NCI-H146 (cell line): ENCODE data around the gene LSM2.
A peak's percentile ranks its signal among the peaks of the same experiment; 100 is the strongest.
"Not testable (repeated sequence)": the region's sequence is repeated elsewhere in the genome, so short reads cannot be mapped to it uniquely, and the experiment has no call there.

Experiments used
- DNase-seq: peaks from one replicate; lab custom pipeline; 2025; lab: John Stamatoyannopoulos, UW

LSM2 gene

DNA sequence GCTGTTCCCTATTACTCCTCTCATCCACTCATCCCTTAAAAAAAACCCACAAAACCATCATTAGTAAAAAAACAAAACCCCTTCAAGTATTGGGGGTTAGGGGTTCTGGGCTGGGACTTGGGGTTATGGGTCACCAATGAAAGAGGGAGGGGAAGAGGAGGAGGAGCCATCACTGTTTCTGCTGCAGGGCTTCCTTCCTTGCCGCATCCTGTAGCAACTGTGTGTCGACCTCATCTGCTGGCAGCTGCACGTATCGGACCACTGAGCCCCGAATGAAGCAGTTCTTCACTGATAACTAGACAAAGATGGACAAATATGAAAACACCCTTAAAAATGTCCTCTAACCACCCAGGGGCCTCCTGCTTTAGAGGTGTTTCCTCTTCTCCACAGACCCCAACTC, 9.2 kb downstream of the LSM2 start:
- DNase-seq, result no peak

DNA sequence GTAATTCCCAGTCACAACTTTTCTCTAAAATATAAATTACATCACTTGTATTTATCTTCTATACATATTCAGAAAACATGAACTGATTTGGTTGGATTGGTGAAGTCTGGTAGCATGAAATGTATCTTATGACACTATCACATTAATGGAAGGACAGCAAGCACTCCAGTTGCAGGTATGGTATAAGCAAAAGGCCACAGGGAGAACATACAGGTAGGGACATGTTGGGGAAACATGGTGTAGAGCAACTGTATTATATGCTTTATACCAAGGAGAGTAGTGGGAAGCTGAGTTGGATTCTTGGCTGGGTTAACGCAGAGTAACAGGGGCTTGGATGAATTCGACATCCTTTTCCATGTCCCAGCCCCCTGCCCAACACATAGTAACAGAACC, 9.8 kb downstream of the LSM2 start:
- no peak for DNase-seq

DNA sequence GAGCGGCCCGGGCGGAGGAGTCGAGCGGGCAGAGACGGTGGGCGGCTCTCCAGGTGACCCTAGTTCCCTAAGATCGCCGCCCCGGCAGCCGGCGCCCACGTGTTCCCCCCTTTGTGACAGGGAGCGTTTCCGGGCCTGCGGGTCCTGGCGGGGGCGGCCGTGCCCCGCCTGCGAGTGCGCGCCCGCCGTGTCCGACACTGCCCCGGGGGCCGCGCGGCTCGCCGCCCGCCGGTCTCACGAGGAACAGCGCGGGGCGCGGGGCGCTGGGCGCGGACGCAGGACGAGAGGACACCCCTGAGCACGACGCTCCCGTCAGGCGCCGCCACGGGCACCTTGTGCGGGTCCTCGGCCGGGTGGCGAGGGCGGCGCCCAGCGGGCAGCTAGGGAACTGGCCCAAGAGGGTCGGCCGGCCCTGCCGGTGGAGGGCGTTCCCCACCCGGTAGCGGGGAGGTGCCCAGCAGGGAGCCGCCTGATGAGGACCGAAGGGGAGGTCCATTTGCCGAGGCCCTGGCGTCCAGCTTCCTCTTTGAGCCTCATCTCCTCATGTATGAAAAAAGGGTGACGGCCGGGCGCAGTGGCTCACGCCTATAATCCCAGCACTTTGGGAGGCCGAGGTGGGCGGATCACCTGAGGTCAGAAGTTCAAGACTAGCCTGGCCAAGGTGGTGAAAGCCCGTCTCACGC, 11.0 kb downstream of the LSM2 start, which contains the start of gene VARS1:
VARS1 (minus strand) TSS at position 137 of the 683 bp plus-strand sequence. CDS start 535 bp downstream, outside the sequence.
- peak; percentile 93 for DNase-seq

DNA sequence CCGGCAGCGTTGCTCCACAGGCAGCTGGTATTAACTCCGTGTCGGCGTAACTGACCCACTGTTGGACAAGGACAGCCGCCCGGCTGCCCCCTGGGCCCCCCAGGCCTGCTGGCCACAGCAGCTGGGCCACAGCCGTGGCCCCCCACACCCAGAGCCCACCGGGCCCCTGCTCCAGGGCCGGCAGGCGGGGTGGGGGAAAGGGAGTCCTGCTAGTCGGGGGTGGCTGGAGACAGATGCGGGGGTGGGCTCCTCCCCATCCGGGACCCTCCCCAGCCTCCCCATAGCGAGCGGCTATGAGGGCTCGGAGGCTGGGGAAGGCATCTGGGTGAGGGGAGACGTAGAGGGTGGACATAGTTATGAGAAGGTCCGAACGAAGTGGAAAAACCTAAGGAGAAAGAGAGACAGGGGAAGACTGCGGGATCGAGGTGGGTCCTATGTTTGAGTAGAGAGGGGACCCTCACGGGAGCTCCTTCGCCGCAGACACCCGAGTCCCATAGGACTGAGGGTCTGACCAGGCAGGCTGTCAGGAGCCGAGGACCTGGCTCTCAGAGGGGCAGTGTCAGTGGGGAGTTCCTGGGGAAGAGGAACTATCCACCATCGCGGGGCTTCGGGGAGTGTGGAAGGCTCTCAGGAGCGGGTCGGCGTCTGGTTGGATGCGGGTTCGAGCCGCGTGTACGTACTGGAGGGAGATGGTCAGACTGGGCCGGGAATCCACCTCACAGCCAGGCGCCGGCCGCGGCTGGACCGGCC, 11.7 kb downstream of the LSM2 start:
- peak; percentile 56 for DNase-seq

DNA sequence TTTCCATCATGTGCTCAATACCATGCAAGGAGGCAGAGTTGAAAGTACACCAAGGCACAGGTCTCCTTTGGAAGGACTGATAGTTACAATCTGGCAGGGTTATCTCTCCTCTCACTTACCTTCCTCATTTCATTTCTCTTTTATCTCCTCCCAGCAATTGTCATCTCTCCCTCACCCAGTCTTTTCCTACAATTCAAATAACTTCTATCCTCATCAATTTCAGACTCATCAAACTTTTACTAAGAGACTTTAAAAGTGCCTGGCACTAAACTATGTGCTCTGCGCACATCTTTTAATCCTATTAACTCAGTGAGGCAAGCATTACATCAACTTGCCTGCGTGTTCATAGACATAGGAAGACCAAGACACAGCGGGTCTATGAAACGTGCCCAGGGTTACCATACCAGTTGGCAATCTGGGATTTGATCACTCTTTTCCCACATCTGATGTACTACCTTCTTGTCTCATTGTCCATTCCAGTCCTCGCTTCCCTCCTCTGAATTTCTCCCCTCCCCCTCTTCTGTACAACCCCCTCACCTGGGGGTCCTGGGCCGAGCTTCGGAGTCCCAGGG, 12.4 kb downstream of the LSM2 start:
- no peak for DNase-seq

DNA sequence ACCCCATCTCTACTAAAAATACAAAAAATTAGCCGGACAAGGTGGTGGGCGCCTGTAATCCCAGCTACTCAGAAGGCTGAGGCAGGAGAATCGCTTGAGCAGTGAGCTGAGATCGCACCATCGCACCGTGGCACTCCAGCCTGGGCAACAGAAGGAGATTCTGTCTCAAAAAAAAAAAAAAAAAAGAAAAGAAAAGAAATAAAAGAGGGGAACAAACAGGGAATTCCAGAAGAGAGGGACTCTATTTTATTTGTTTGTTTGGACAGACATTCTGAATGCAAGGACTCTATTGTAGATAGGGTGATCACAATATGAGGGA, 12.9 kb downstream of the LSM2 start:
- not testable (repeated sequence) for DNase-seq

DNA sequence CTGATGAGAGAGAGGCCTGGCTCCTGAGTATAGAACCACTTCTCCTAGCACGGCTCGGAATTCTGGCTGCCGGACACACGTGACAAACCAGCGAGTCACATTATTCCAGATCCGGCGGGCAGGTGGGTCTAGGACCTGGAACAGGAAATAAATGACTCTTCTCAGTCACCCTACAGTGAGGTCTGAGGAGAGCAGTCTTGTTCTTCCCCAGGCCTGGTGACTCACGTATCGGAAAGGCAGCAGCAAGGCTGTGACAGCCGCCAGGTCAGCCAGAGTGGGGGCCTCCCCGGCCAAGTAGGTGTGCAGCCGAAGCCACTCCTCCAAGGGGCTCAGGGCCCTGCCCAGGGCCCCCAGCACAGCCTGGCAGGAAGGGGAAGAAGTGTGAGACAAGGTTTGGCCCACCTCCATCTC, 14.0 kb downstream of the LSM2 start:
- DNase-seq, result no peak

DNA sequence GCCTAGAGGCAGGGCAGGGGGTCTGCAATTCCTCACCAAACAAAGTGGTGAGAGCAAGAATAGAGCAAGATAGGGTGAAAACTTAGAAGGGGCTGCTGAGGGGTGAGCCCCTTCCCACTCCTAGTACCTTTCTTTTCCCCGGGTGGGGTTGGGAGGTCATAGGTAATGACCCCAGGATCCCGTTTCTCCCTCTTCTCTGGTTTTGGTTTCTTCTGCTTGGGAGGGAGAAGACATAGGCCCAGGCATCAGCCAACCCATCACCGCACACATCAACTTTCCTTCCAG, 14.7 kb downstream of the LSM2 start:
- DNase-seq, result no peak

DNA sequence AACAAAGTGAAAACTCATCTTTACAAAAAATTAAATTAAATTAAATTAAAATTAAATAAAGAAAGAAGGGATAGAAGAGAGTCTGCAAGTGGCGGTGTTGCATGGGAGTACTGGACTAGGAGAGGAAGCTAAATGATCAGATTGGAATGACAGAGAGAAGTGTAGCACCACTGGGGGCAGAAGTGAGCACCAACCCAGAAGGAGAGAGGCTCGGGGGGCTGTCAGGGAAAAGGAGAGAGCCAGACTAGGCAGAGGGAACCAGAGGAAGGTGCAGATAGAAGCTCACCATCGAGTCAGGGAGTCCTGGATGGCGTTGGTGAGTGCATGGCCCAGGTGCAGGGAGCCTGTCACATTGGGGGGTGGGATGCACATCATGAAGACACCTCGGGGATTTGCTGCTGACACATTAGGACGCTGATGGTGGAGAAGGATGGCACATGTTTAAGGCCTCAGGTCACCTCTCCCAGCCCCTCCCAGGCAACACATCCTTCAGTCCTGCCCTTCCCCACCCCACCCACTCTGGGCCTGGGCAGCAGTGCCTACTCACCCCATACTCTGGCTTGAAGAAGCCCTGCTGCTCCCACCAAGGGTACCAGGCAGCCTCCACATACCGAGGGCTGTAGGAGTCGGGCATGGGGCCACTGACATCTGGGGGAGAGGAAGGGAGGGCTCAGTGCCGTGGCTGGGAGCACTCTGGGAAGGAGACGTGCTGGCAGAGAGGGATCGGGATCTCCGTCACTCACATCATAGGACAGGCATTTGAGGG, 15.3 kb downstream of the LSM2 start:
- DNase-seq, result peak; percentile 27

DNA sequence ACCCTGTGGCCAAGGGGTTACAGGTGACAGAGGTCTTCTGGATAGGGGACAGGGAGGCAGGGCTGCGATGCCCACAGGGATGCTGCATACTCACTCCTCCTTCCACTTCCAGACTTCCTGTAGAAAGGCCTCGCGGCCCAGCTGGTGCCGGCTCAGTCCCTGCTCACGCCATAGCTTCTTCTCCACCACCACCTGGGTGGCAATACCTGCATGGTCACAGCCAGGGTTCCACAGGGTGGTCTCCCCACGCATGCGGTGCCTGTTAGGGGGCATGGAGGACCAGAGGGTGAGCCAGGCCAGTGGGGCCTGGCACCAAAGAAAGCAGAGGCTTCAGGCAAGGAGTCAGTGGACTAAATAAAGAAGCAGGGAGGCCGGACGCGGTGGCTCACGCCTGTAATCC, 21.3 kb downstream of the LSM2 start:
- DNase-seq, result no peak

DNA sequence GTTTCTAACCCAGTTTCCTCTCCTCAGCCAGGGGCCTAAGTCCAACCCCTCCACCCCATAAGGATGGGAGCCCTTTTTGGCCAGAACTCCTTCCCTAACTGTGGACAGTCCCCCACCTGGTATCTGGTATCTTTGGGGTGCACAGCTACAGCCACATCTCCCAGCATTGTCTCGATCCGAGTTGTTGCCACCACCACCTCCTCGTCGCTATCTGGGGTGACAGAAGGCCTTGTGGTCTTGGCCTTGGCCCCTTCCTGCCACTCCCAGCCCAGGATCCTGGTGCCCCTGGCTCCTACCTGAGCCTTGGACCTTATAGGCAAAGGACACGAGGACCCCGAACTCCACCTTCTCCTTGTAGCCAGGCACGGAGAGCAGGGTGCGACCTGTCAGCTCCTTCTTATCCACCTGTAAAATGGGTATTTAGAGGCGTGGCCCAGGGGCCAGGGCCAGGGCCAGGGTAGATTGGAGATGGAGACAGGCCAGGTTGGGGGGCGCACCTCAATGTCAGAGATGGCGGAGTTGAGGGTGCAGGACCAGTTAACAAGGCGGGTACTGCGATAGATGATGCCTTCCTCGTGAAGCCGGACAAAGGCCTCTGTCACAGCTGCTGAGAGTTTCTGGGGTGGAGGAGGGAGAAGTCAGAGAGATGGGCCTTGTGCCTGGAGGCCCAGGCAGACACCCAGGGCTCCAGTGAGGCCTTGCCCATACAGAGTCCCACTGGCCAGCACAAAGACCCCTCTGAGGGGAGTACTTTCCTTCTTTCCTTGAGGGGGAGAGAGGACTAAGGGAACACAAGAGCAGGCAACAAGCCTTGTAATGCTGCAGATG, 22.5 kb downstream of the LSM2 start:
- DNase-seq, result no peak

DNA sequence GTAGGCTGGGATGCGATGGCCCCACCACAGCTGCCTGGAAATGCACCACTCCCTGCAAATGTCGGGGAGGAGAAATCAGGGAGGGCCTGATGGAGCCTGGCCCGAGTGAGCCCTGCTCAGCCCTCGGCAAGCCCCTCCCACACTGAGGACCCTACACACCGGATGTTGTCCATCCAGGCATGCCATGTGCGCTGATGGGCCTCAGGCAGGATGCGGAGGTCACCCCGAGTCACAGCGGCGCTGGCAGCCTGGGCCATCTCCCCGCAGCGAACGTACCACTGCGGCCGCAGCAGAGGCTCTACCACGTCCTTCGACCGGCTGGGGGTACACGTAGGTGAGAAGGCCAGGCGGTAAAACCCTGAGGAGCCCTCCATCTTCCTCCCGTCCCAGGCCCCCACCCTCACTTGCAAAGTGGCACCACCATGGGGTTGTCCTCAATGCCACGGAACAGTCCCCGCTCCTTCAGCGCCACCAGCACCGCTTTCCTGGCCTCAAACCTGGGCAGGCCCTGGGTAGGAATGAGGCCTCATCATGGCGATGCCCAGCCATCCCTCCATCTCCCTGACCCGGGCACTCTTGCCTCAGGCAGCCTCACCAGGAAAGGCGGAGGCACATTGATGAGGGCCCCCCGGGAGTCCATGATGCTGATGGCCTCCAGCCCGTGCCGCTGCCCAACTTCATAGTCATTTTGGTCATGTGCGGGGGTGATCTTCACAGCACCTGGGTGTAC, 24.5 kb downstream of the LSM2 start:
- no peak for DNase-seq

DNA sequence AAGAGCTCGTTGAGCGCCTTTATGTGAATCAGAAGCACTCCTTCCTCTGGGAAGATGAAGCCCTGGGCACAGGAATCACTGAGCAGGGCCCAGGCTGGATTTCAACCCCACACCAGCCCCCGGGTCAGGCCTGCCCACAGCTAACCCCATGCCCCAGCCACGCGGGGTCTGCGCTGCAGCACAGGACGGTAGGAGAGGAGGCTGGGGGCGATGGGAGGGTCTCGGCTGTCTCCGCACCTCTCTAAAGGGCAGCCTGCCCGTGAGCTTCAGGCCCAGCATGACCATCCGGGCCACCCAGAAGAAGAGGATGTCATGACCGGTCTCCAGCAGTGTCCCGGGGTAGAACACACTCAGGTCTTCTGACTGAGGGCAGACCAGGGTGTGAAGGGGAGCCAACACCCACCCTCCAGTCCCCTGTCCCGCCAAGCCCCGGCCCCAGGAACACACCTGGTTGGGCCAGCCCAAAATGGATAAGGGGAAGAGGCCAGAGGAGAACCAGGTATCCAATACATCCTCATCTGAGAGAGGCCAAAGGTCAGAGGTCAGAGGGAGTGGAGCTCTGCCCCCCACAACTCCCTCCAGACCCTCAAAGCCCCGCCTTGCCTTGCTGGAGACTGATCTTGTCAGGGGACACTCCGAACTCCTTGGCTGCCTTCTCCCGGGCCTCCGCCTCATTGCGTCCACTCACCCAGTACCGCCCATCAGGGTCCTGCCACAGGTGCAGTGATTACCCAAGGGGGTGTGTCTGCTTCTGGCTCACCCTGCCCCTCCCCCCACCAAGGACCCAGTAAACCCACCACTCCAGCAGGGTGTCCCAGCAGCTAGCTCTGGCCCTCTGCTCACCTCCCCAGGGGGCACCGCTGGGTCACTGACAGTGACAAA, 25.3 kb downstream of the LSM2 start:
- no peak for DNase-seq

DNA sequence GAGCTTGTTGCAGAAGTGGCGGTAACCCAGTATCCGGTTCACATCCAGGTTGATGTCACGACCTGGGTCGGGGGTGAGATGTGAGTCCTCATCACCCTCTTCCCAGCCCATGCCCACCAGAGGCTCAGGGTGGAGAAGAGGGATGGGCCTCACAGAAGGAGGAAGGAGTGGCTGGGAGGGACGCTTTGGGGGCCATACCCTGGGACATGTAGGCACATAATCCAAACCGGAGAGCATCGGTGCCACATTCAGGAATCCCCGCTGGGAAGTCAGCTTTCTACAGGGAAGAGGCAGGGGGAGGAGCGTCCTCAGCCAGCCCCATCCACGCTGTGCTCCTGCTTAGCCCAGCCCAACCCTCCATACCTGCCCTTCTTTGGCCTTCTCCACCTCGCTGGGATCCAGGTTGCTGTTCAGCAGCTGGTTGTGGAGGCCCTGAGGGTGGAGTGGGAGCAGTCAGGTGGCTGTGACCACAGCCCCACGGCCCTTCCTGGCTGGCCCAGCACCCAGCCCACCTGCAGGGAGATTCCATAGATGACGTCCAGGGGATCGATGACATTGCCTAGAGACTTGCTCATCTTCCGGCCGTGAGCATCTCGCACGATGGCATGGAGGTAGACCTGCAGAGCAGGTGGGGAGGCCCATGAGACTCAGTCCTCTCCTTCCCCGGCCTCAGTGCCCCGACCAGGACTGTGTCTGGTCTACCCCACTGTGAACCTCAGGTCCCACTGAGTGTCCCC, 26.1 kb downstream of the LSM2 start:
- no peak for DNase-seq

DNA sequence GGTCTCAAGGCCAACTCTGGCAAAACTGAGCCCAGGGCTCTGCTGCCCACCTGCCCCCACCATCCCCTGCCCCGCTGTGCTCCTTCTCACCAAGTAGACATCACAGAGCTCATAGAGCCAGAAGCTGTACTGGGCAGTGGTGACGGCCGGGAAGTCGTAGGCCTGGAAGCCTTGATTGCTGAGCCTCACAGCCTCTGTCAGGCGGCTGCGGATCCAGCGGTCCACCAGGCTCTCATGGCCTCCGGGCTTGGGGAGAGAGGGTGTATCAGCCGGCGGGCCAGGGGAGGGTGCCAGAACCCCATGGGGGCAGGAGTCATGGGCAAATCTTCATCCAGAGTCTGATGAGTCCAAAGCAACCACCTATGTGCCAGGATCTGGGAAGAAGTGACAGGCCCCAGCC, 26.9 kb downstream of the LSM2 start:
- DNase-seq, result no peak

DNA sequence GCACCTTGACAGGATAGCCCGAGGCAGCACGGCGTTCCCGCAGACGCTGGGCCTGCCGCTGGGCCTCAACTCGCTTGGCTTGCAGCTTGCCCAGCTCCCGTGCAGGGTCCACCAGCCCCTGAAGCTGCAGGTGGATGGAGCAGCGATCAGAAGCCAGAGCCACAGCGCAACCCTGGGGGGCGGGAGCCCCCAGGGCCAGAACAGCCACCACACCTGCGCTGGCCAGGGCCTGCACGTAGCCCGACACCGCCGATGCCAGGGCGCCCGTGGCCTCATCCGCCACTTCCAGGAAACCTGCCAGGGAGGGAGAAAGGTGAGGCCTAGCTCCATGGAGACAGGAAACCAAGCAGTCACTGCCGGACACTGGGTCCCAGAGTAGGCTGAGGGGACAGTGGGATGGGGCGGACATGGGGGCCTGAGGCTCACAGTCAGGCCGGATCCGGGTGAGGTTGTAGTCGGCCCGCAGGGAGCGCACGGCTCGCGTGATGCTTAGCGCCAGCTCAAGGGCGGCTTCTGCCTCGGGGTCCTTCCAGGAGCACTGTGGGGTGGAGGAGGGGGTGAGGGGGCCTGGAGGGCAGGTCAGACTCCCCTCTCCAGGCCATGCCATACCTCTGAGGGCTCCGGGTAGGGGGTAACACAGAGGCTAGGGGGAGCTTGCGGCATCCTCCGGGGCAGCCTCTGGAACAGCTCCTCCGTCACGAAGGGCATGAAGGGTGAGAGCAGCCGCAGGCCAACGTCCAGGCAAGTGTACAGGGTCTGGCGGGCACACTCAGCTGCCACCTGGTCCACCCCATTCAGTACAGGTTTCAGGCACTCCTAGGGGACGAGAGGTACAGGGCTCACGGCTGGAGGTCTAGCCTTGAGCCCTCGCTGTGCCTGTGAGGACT, 27.5 kb downstream of the LSM2 start:
- DNase-seq, result no peak

DNA sequence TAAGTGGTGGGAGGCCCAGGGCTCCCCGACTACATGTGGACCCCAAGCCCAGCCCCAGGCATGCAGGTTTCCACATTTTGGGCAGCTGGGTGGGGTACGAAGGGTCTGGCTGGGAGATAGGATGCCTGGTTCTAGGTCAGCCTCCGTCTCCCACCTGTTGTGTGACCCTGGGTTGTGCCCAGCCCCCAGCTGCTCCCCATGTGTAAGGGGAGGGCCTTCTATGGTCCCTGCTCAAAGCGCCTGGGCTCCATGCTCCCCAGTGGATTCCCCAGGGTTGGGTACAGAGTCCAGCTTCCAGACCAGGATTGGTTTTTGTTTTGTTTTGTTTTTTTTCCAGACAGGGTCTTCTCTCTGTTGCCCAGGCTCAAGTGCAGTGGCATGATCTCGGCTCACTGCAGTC, 28.6 kb downstream of the LSM2 start:
- no peak for DNase-seq

DNA sequence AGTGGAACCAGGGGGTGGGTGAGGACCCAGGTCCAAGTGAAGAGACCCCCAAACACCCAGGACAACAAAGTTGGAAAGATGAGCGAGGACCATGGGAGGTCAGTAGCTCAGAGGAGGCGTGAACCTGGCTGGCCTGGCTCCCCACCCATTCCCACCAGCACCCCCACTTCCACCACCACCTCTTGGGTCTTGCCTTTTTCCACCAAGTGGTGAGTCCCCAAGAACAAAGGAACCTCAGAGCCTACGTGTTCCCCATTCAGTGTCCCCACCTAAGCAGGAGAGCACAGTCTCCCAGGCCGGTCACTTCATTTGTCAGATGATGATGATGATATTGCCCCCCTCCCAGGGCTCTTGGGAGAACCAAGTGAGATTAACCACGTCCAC, 29.1 kb downstream of the LSM2 start:
- no peak for DNase-seq
